ENCODE data around the gene ODAD2. TPM values are rescaled to one million over a fixed set of nuclear protein-coding genes. Genes with fewer than 3 reads are reported as not detected.

Gene ODAD2
- total and polyA plus RNA-seq, 2 of the 8 experiments (the other 6 are each of a cell fraction or from before 2014, with no cell fraction given): 0.95 to 4.3 TPM

- TF ChIP-seq CBX8 (IDR thresholded peaks at IDR 0.05; ENCODE audit: borderline replicate concordance, low read depth, low read length) (no peak), MAFK (IDR thresholded peaks at IDR 0.05; ENCODE audit: low read depth, low read length) (no peak), ASH2L (IDR thresholded peaks at IDR 0.05; ENCODE audit: low read length) (no peak), BRCA1 (IDR thresholded peaks at IDR 0.05; ENCODE audit: low read depth, low read length) (no peak), TEAD4 (IDR thresholded peaks at IDR 0.05; ENCODE audit: low read depth, low read length) (no peak)
Measured at GRCh38 chr10:27779462-27780015, 219.3 kb downstream of the ODAD2 start (continued).

Measured in H1 (cell line).